ENCODE data around the gene LCN10.

DNA sequence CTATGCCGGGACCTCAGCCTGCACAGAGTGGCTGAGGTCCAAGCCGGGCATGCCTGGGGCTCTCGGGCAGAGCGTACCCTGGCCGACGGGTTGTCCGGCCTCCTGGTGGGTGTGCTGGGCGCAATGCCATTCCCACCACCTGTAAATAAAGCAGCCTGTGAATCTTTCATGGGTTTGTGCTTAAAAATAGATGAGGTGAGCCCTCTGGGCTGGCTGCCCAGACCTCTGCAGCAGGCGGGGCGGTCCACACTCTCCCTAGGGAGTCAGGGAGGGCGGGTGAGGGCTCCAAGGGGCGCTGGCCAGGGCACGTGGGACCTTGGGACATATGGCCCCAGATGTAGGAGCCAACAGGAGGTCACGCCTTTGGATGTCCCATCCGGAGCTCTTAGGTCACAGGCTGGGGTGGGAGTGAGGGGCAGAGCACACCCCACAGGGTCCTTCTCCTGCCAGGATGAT is 51.9 kb downstream of the LCN10 start:
- TF ChIP-seq CTCF (IDR thresholded peaks at IDR 0.05) (no peak), NPAS2 (CRISPR knock-in tag; IDR thresholded peaks at IDR 0.05; ENCODE audit: borderline replicate concordance) (no peak), KDM1A (IDR thresholded peaks at IDR 0.05; ENCODE audit: low read depth) (no peak), ZNF302 (CRISPR knock-in tag; IDR thresholded peaks at IDR 0.05) (no peak), GATA3 (IDR thresholded peaks at IDR 0.05; ENCODE audit: borderline replicate concordance) (no peak), ZFP36 (IDR thresholded peaks at IDR 0.05; ENCODE audit: borderline replicate concordance, partially characterized antibody) (no peak), ESRRA (IDR thresholded peaks at IDR 0.05; ENCODE audit: borderline replicate concordance, low read length) (no peak), MAX (IDR thresholded peaks at IDR 0.05) (no peak), NR3C1 (IDR thresholded peaks at IDR 0.05) (no peak), BHLHE40 (IDR thresholded peaks at IDR 0.05; ENCODE audit: low read depth, low read length) (no peak)

All from A549 (cell line).